ENCODE measurements around the gene SLC29A2.

- TF ChIP-seq GATA3 (IDR thresholded peaks at IDR 0.05; ENCODE audit: low read depth, low read length) (no peak), GATA2 (IDR thresholded peaks at IDR 0.05; ENCODE audit: low read depth, low read length) (no peak)
Measured at GRCh38 chr11:66330931-66331330, 40.6 kb downstream of the SLC29A2 start.

Data from SH-SY5Y (cell line).